ENCODE data around the gene PBX2. TPM values are rescaled to one million over a fixed set of nuclear protein-coding genes. Genes with fewer than 3 reads are reported as not detected.
A peak's percentile ranks its signal among the peaks of the same experiment; 100 is the strongest.

The PBX2 gene
- total RNA-seq, 2 experiments from 2014 or later, result 60.5 to 68.5 TPM

- H3K27ac Mint-ChIP-seq, result peak overlapping the region; percentile 5
- H3K27me3 Mint-ChIP-seq (ENCODE audit: low read depth), result no peaks in the 10 kb centered on the region
- peaks cover 40% of the 10 kb centered on the region for H3K36me3 Mint-ChIP-seq (ENCODE audit: low read depth)
- ChIA-PET POLR2A (interaction anchor here (0.6 to 0.7 kb wide), 2 partner anchors 8 to 1567 kb away, joined by 3 to 4 read pairs; no protein-coding TSS in a partner anchor), CTCF (no interaction called here)
- no peaks in the 10 kb centered on the region for H3K9me3 Mint-ChIP-seq (ENCODE audit: insufficient read depth)
- H3K4me1 Mint-ChIP-seq (ENCODE audit: low read depth), result peaks cover 4% of the 10 kb centered on the region
- DNase-seq (no peak), ATAC-seq (no peak)
- H3K4me3 Mint-ChIP-seq, result no peak overlapping the region
These were observed 22.2 kb downstream of the PBX2 start for GRCh38 chr6:32167761-32168262.

- DNase-seq (no peak), ATAC-seq (no peak)
- ChIA-PET CTCF (no interaction called here), POLR2A (interaction anchor here (0.7 kb wide), 1 partner anchor 1566 kb away, joined by 4 read pairs; no protein-coding TSS in a partner anchor)
- no peak overlapping the region for H3K4me3 Mint-ChIP-seq
- no peaks in the 10 kb centered on the region for H3K4me1 Mint-ChIP-seq (ENCODE audit: low read depth)
- peak overlapping the region; percentile 5 for H3K27ac Mint-ChIP-seq
- H3K27me3 Mint-ChIP-seq (ENCODE audit: low read depth), result no peaks in the 10 kb centered on the region
- H3K9me3 Mint-ChIP-seq (ENCODE audit: insufficient read depth), result no peaks in the 10 kb centered on the region
- peaks cover 40% of the 10 kb centered on the region for H3K36me3 Mint-ChIP-seq (ENCODE audit: low read depth)
These were observed 22.7 kb downstream of the PBX2 start for GRCh38 chr6:32167154-32167760.

- H3K4me1 Mint-ChIP-seq (ENCODE audit: low read depth), result no peaks in the 10 kb centered on the region
- ChIA-PET POLR2A (interaction anchor here (1.7 kb wide), 1 partner anchor 10 kb away, joined by 6 read pairs; the partner anchor contains the start of gene AGPAT1), CTCF (no interaction called here)
- ATAC-seq, result no peak
- DNase-seq, result no peak
- peaks cover 40% of the 10 kb centered on the region for H3K36me3 Mint-ChIP-seq (ENCODE audit: low read depth)
- no peak overlapping the region for H3K27ac Mint-ChIP-seq
- H3K9me3 Mint-ChIP-seq (ENCODE audit: insufficient read depth), result no peaks in the 10 kb centered on the region
- H3K4me3 Mint-ChIP-seq, result no peak overlapping the region
- H3K27me3 Mint-ChIP-seq (ENCODE audit: low read depth), result no peaks in the 10 kb centered on the region
These were observed 23.5 kb downstream of the PBX2 start for GRCh38 chr6:32166411-32167061.

- Mint-ChIP-seq H3K4me1 (ENCODE audit: low read depth) (no peaks in the 10 kb centered on the region), H3K27me3 (ENCODE audit: low read depth) (no peaks in the 10 kb centered on the region), H3K27ac (no peak within 1 kb of the TSS), H3K9me3 (ENCODE audit: insufficient read depth) (no peaks in the 10 kb centered on the region), H3K36me3 (ENCODE audit: low read depth) (peaks cover 23% of the 10 kb centered on the region), H3K4me3 (no peak within 1 kb of the TSS)
- POLR2A ChIA-PET, result interaction anchor here (0.5 to 1.2 kb wide), 4 partner anchors 10 to 808 kb away, joined by 3 to 5 read pairs (median 3); no protein-coding TSS in a partner anchor
- CTCF ChIA-PET, result interaction anchor here (1.4 kb wide), 1 partner anchor 46 kb away, joined by 5 read pairs; no protein-coding TSS in a partner anchor
- no peak for ATAC-seq
- DNase-seq, result no peak
These were observed 25.7 kb downstream of the PBX2 start, which contains the start of gene EGFL8 for GRCh38 chr6:32164295-32164694. Gene EGFL8 (plus strand): TSS chr6:32164595. CDS start chr6:32166166, 1,571 bp downstream.

- ChIA-PET CTCF (interaction anchor here (1.4 kb wide), 1 partner anchor 45 kb away, joined by 5 read pairs; no protein-coding TSS in a partner anchor), POLR2A (interaction anchor here (0.5 to 1.2 kb wide), 3 partner anchors 9 to 808 kb away, joined by 3 to 5 read pairs (median 3); no protein-coding TSS in a partner anchor)
- ATAC-seq (no peak), DNase-seq (no peak)
- Mint-ChIP-seq H3K36me3 (ENCODE audit: low read depth) (peaks cover 20% of the 10 kb centered on the region), H3K4me1 (ENCODE audit: low read depth) (no peaks in the 10 kb centered on the region), H3K9me3 (ENCODE audit: insufficient read depth) (no peaks in the 10 kb centered on the region), H3K27me3 (ENCODE audit: low read depth) (no peaks in the 10 kb centered on the region), H3K4me3 (no peak overlapping the region), H3K27ac (no peak overlapping the region)
These were observed 26.3 kb downstream of the PBX2 start for GRCh38 chr6:32163559-32164258.

GRCh38 chr6:32158052-32158451, 31.9 kb downstream of the PBX2 start:
- peaks cover 22% of the 10 kb centered on the region for H3K4me1 Mint-ChIP-seq (ENCODE audit: low read depth)
- ATAC-seq (no peak), DNase-seq (no peak)
- H3K27ac Mint-ChIP-seq, result no peak overlapping the region
- POLR2A ChIA-PET, result no interaction called here
- H3K4me3 Mint-ChIP-seq, result no peak overlapping the region
- no peaks in the 10 kb centered on the region for H3K9me3 Mint-ChIP-seq (ENCODE audit: insufficient read depth)
- CTCF ChIA-PET, result interaction anchor here (0.7 to 0.8 kb wide), 2 partner anchors 10 to 37 kb away, joined by 3 to 4 read pairs; no protein-coding TSS in a partner anchor
- H3K27me3 Mint-ChIP-seq (ENCODE audit: low read depth), result no peaks in the 10 kb centered on the region
- H3K36me3 Mint-ChIP-seq (ENCODE audit: low read depth), result peaks cover 11% of the 10 kb centered on the region

GRCh38 chr6:32156891-32157290, 33.1 kb downstream of the PBX2 start:
- peaks cover 11% of the 10 kb centered on the region for H3K36me3 Mint-ChIP-seq (ENCODE audit: low read depth)
- CTCF ChIA-PET, result no interaction called here

GRCh38 chr6:32154514-32155161, 35.4 kb downstream of the PBX2 start:
- peak overlapping the region; percentile 94 for H3K4me3 Mint-ChIP-seq
- peak; percentile 81 for DNase-seq
- CTCF ChIA-PET, result interaction anchor here (0.7 to 1.3 kb wide), 11 partner anchors 14 to 183 kb away, joined by 3 to 5 read pairs (median 3); partner anchors contain the start of gene DXO
- POLR2A ChIA-PET, result interaction anchor here (0.9 to 1.1 kb wide), 2 partner anchors 10 to 38 kb away, joined by 3 to 5 read pairs; partner anchors contain the start of genes EGFL8 and GPSM3
- peaks cover 15% of the 10 kb centered on the region for H3K27me3 Mint-ChIP-seq (ENCODE audit: low read depth)
- H3K4me1 Mint-ChIP-seq (ENCODE audit: low read depth), result peaks cover 44% of the 10 kb centered on the region
- peak; percentile 84 for ATAC-seq
- peaks cover 11% of the 10 kb centered on the region for H3K36me3 Mint-ChIP-seq (ENCODE audit: low read depth)
- peak overlapping the region; percentile 89 for H3K27ac Mint-ChIP-seq
- no peaks in the 10 kb centered on the region for H3K9me3 Mint-ChIP-seq (ENCODE audit: insufficient read depth)

More at GRCh38 chr6:32156891-32157290, 33.1 kb downstream of the PBX2 start:
- ATAC-seq (no peak), DNase-seq (no peak)
- POLR2A ChIA-PET, result interaction anchor here (0.6 kb wide), 1 partner anchor 40 kb away, joined by 3 read pairs; no protein-coding TSS in a partner anchor
- no peak overlapping the region for H3K4me3 Mint-ChIP-seq
- H3K27me3 Mint-ChIP-seq (ENCODE audit: low read depth), result no peaks in the 10 kb centered on the region
- no peak overlapping the region for H3K27ac Mint-ChIP-seq
- peaks cover 32% of the 10 kb centered on the region for H3K4me1 Mint-ChIP-seq (ENCODE audit: low read depth)
- no peaks in the 10 kb centered on the region for H3K9me3 Mint-ChIP-seq (ENCODE audit: insufficient read depth)

- ATAC-seq, result peak; percentile 65
- ChIA-PET POLR2A (interaction anchor here (0.9 to 1.1 kb wide), 2 partner anchors 10 to 38 kb away, joined by 3 to 5 read pairs; partner anchors contain the start of genes EGFL8 and GPSM3), CTCF (interaction anchor here (1.0 to 1.3 kb wide), 7 partner anchors 13 to 66 kb away, joined by 3 to 5 read pairs (median 4); no protein-coding TSS in a partner anchor)
- H3K27me3 Mint-ChIP-seq (ENCODE audit: low read depth), result peaks cover 19% of the 10 kb centered on the region
- no peaks in the 10 kb centered on the region for H3K9me3 Mint-ChIP-seq (ENCODE audit: insufficient read depth)
- H3K27ac Mint-ChIP-seq, result peak within 1 kb of the TSS; percentile 89
- H3K4me3 Mint-ChIP-seq, result peak within 1 kb of the TSS; percentile 94
- peak; percentile 90 for DNase-seq
- peaks cover 11% of the 10 kb centered on the region for H3K36me3 Mint-ChIP-seq (ENCODE audit: low read depth)
- H3K4me1 Mint-ChIP-seq (ENCODE audit: low read depth), result peaks cover 48% of the 10 kb centered on the region
These were observed 36.2 kb downstream of the PBX2 start, which contains the start of gene PPT2 for GRCh38 chr6:32153564-32154513. Gene PPT2 (plus strand): TSS chr6:32154141. CDS start chr6:32154595, 454 bp downstream.
